ENCODE measurements around the gene LARGE1.

LARGE1 gene

DNA sequence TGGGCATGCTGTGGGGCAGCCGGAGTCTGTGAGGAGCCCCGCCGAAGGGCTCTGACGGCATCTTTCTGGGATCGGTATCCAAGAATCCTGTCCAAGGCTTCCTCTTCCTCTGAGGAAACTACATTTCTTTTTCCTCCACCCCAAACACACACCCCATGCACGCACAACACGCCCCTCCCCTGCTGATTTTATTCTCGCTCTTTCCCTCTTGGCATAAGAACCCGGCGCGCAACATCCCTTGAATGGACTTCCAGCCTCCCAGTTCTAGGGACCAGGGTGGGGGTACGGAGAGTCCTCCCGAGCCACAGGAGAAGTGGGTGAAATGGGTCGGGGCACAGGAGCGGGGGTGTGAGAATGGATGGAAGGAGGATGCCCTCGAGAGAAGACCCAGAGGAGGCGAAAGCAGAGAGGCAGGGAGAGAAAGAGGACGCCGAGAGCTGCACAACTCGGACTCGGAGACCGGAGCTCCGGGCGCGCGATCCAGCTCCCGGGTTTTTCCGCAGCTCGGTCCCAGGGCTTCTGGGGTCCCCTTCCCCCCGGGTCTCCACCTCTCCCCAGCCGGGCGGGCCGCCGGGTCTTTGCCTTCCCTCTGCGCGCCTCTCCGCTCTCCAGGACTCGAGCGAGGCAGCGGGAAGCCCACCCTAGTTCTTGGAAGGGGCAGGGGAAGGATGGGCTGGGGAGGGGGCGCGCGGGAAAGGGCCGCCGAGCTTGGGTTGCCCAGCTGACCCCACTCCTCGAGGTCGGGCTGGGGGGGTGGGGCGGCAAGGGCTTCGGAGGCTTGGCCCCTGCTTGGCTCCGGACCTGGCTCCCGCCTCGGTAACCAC is 1.5 kb upstream of the LARGE1 start:
- peak; percentile 58 for DNase-seq (ENCODE audit: insufficient read length, low spot score)
- no peak for TF ChIP-seq POLR2A (IDR thresholded peaks at IDR 0.05; ENCODE audit: low read depth, low read length)
- no peak for FAIRE-seq

- peak; percentile 52 for FAIRE-seq
- DNase-seq (ENCODE audit: insufficient read length, low spot score), result peak; percentile 90
- TF ChIP-seq POLR2A (IDR thresholded peaks at IDR 0.05; ENCODE audit: low read depth, low read length), result peak; percentile 78
Measured at GRCh38 chr22:33920927-33921524, 750 bp upstream of the LARGE1 start.

DNA sequence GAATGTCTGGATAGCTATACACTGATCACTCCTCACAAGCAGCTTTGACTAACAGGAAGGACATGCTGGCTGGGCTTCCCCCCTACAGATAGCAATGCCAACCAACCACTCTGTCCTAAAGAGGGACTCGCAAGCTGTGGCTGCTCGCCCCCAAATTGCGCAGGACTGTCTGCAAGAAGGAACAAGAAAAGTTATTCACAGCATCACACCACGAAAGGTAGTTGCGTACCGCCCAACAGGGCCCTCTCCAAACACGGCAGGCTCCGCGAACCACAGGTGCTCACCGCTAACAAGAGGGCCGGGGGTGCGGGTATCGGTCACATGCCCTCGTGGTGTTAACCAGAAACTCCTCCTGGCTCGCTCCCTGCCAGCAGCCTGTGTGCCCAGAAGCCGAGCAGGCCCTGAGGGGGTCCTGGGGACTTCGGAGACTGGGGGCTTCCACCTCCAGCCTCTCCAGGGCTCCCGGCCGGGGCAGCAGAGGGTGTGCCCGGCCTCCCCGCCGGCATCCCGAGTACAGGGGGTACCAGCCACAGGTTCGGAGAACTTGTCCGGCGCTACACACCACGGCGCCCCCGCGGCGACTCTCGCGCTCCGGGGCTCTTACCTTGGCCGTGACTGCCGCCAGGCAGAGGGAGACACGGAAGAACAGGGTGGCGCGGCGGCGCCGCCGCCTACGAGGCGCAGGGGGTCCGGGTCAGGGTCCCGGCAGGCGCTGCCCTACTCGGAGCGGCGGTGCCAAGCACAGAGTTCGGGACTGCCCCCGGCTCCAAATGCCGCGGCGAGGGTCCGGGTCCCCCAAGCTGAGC is 682 bp downstream of the LARGE1 start:
- no peak for TF ChIP-seq POLR2A (IDR thresholded peaks at IDR 0.05; ENCODE audit: low read depth, low read length)
- peak; percentile 52 for FAIRE-seq
- no peak for DNase-seq (ENCODE audit: insufficient read length, low spot score)

GRCh38 chr22:33918676-33919365 is 1.5 kb downstream of the LARGE1 start:
- DNase-seq (ENCODE audit: insufficient read length, low spot score), result no peak
- no peak for FAIRE-seq

DNA sequence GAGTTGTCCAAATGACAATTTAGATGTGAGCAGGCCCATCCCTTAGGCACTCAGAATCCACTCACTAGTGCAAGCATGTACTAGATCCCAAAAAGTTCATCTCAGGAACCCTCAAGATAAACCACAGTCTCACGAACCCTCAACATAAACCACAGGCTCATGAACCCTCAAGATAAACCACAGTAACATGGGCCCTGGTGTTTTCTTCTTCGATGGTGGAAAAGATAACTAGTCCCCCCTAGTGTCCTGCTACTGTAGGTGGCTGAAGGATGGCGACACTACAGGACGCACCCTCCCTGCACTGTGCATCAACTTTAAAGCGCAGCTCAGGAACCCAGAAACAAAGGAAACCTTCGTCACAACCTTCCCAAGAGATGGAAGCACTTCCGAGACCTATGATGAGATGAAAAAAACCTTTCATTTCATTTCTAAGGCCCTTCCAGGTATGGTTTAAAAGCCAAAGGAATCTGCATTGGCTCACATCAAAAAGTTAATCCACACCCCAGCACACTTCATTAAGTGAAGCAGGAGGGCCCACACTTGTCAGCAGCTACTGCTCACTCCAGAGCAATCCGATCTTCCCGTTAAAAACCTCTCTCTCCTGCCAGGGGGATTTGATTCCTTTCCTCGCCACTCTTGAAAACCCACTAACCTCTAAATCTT is 2.4 kb downstream of the LARGE1 start:
- no peak for FAIRE-seq
- no peak for DNase-seq (ENCODE audit: insufficient read length, low spot score)
- no peak for TF ChIP-seq POLR2A (IDR thresholded peaks at IDR 0.05; ENCODE audit: low read depth, low read length)

More at GRCh38 chr22:33918676-33919365, 1.5 kb downstream of the LARGE1 start:
- TF ChIP-seq POLR2A (IDR thresholded peaks at IDR 0.05; ENCODE audit: low read depth, low read length), result no peak

DNA sequence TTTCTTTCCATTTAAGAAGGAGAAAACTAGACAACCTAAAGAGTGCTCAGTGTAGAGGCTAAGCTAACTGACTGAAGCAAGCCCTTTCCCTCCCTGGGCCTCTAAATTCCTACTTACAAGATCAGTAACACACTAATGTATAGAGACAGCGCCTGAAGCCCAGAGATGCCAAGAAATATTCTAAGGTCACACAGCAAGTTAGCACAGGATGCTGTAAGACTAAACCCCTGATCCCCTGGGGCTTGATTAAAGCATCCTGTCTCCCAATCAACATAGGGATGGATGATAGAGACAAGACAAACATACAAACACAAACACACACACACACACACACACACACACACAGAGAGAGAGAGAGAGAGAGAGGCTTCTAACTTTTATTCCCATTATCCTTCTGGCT is 5.6 kb downstream of the LARGE1 start:
- FAIRE-seq, result no peak
- no peak for DNase-seq (ENCODE audit: insufficient read length, low spot score)
- no peak for TF ChIP-seq POLR2A (IDR thresholded peaks at IDR 0.05; ENCODE audit: low read depth, low read length)

GRCh38 chr22:33914131-33914530 is 6.1 kb downstream of the LARGE1 start:
- no peak for FAIRE-seq
- TF ChIP-seq POLR2A (IDR thresholded peaks at IDR 0.05; ENCODE audit: low read depth, low read length), result no peak
- no peak for DNase-seq (ENCODE audit: insufficient read length, low spot score)

GRCh38 chr22:33913188-33913587 is 7.1 kb downstream of the LARGE1 start:
- FAIRE-seq (no peak), DNase-seq (ENCODE audit: insufficient read length, low spot score) (no peak)
- TF ChIP-seq POLR2A (IDR thresholded peaks at IDR 0.05; ENCODE audit: low read depth, low read length), result no peak

- no peak for TF ChIP-seq POLR2A (IDR thresholded peaks at IDR 0.05; ENCODE audit: low read depth, low read length)
- DNase-seq (ENCODE audit: insufficient read length, low spot score) (no peak), FAIRE-seq (no peak)
Measured at GRCh38 chr22:33909911-33910310, 10.4 kb downstream of the LARGE1 start.

DNA sequence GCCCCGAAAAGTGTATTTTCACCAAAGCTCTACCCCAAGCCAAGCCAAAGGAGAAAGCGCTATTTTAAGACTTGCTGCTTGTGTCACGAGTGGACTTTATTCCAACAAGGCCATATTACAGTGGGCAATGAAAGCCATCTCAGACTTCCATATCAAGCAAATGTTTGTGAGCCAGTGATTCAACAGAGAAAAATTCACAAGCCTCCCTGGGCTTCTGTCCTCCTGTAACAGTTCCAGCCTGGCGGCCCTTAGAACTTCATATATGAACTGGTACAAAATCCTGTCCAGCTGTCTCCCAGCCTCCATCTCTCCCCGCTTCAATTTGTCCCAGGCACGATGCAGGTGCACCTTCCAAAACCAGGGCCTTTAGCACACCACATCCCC is 11.2 kb downstream of the LARGE1 start:
- TF ChIP-seq POLR2A (IDR thresholded peaks at IDR 0.05; ENCODE audit: low read depth, low read length), result no peak
- no peak for DNase-seq (ENCODE audit: insufficient read length, low spot score)
- FAIRE-seq, result peak; percentile 55

DNA sequence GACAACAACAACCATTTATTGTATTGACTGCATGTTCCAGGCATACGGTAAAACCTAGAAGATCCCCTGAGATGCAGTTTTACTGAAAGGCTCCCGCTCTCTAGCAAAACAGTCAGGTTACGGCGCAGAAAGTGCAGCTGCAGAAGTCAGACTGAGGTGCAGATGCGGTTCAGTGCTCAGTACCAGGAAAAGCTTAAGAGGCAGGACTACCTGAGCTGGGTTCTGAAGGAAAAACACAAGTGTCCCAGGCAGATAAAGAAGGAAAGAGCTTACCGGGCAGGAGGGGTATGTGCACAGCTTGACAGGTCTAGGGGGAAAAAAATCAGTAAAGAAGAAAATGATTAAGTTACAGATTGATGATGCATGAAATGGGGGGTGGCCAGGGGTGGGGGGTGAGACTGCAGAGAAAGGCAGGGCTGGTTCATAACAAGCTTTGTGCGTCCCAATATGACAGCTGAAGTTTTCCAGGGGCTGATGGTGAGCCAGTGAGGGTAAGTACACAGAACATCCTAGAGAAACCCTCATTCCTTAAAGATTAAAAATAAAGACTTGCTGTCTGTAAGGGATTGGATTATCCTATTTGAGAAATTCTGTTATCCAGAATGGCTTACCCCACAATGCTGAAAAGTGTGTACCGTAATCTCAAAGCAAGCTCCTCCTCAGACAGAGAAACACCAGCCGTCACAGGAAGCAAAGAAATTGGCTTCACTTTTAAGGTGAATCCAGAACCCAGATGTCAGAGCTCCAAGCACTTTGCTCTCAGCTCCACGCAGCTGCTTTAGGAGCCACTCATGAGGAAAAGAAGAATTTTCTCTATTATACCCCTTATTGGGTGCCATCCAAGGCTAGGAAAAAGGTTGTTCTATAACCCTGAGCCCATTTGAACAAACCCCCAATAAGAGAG is 11.9 kb downstream of the LARGE1 start:
- no peak for TF ChIP-seq POLR2A (IDR thresholded peaks at IDR 0.05; ENCODE audit: low read depth, low read length)
- FAIRE-seq, result no peak
- DNase-seq (ENCODE audit: insufficient read length, low spot score), result no peak

DNA sequence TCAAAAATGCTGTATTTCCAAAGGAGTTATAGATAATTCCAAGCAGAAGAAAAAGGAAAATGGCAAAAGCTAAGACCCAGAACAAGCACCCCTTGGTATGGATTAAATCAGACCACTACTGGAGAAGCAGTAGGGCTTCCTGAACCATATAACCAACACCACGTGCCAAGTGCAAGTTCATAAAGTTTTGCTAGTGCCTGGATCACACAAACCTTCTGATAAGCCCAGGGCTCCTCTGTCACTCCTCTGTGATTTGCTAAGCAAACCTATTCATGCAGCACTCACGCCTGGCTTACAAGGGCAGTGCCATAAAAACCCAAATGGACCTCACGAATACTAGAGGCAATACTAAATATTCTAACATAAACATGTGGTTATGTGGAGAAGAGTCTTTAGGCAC is 13.3 kb downstream of the LARGE1 start:
- no peak for TF ChIP-seq POLR2A (IDR thresholded peaks at IDR 0.05; ENCODE audit: low read depth, low read length)
- no peak for FAIRE-seq

More for the DNA sequence above, 13.3 kb downstream of the LARGE1 start:
- DNase-seq (ENCODE audit: insufficient read length, low spot score), result no peak
